Measurements from ENCODE around the gene AVPR2. TPM values are rescaled to one million over a fixed set of nuclear protein-coding genes. Genes with fewer than 3 reads are reported as not detected.

AVPR2 gene
- polyA plus RNA-seq, 3 donors = 0.78 to 2.2 (median 1.7) TPM

GRCh38 chrX:153939573-153939972 is 35.1 kb downstream of the AVPR2 start:
- DNase-seq (ENCODE audit: extremely low read depth in 1 of 11, low read depth in 9 of 11, low spot score in 4 of 11) = no peak

- no peak for DNase-seq (ENCODE audit: extremely low read depth in 1 of 11, low read depth in 9 of 11, low spot score in 4 of 11)
Measured at GRCh38 chrX:153941336-153942252, 37.1 kb downstream of the AVPR2 start.

GRCh38 chrX:153944140-153944799 is 39.8 kb downstream of the AVPR2 start, which contains the start of gene RENBP:
Gene RENBP (minus strand): TSS chrX:153944643. CDS start chrX:153944610, 33 bp downstream.
- no peak for DNase-seq (ENCODE audit: extremely low read depth in 1 of 11, low read depth in 9 of 11, low spot score in 4 of 11)

GRCh38 chrX:153944800-153945150 is 40.3 kb downstream of the AVPR2 start:
- no peak for DNase-seq (ENCODE audit: extremely low read depth in 1 of 11, low read depth in 9 of 11, low spot score in 4 of 11)

- DNase-seq (ENCODE audit: extremely low read depth in 1 of 11, low read depth in 9 of 11, low spot score in 4 of 11) = no peak
Measured at GRCh38 chrX:153945956-153946943, 41.8 kb downstream of the AVPR2 start.

- DNase-seq (ENCODE audit: extremely low read depth in 1 of 11, low read depth in 9 of 11, low spot score in 4 of 11) = no peak
Measured at GRCh38 chrX:153947009-153947769, 42.7 kb downstream of the AVPR2 start.

GRCh38 chrX:153948002-153948466 is 43.6 kb downstream of the AVPR2 start:
- no peak for DNase-seq (ENCODE audit: extremely low read depth in 1 of 11, low read depth in 9 of 11, low spot score in 4 of 11)

GRCh38 chrX:153948847-153949805 is 44.7 kb downstream of the AVPR2 start:
- no peak for DNase-seq (ENCODE audit: extremely low read depth in 1 of 11, low read depth in 9 of 11, low spot score in 4 of 11)

GRCh38 chrX:153950127-153950526 is 45.7 kb downstream of the AVPR2 start:
- no peak for DNase-seq (ENCODE audit: extremely low read depth in 1 of 11, low read depth in 9 of 11, low spot score in 4 of 11)

GRCh38 chrX:153951683-153952372 is 47.4 kb downstream of the AVPR2 start:
- DNase-seq (ENCODE audit: extremely low read depth in 1 of 11, low read depth in 9 of 11, low spot score in 4 of 11) = no peak

GRCh38 chrX:153952373-153953026 is 48.0 kb downstream of the AVPR2 start:
- DNase-seq (ENCODE audit: extremely low read depth in 1 of 11, low read depth in 9 of 11, low spot score in 4 of 11) = no peak

- peak in 1 of 11 donors; percentile 52 for DNase-seq (ENCODE audit: extremely low read depth in 1 of 11, low read depth in 9 of 11, low spot score in 4 of 11)
Measured at GRCh38 chrX:153953342-153953830, 48.9 kb downstream of the AVPR2 start.

- DNase-seq (ENCODE audit: extremely low read depth in 1 of 11, low read depth in 9 of 11, low spot score in 4 of 11) = no peak
Measured at GRCh38 chrX:153953892-153954557, 49.6 kb downstream of the AVPR2 start.

- no peak for DNase-seq (ENCODE audit: extremely low read depth in 1 of 11, low read depth in 9 of 11, low spot score in 4 of 11)
Measured at GRCh38 chrX:153954558-153955227, 50.2 kb downstream of the AVPR2 start.

- DNase-seq (ENCODE audit: extremely low read depth in 1 of 11, low read depth in 9 of 11, low spot score in 4 of 11) = no peak
Measured at GRCh38 chrX:153955228-153955732, 50.8 kb downstream of the AVPR2 start.
